Colonic mucosa (tissue), 4 donors: ENCODE data around the gene CCL14. TPM values are rescaled to one million over a fixed set of nuclear protein-coding genes. Genes with fewer than 3 reads are reported as not detected.

ENCODE experiments used
- DNase-seq: peaks from one replicate; pipeline ENCODE4 v3.0.0-alpha.2; 2020
- H3K27ac ChIP-seq: fragments of 200-600 bp; one replicate; pipeline ENCODE4 v1.8.0; 2021
- H3K27me3 ChIP-seq: fragments of 200-600 bp; one replicate; pipeline ENCODE4 v1.8.0; 2021
- H3K36me3 ChIP-seq: fragments of 200-600 bp; one replicate; pipeline ENCODE4 v1.8.0; 2021
- H3K4me1 ChIP-seq: fragments of 200-600 bp; one replicate; pipeline ENCODE4 v1.8.0; 2021; ENCODE audit warnings: mild to moderate bottlenecking
- H3K4me3 ChIP-seq: fragments of 200-600 bp; one replicate; pipeline ENCODE4 v1.8.0; 2021
- H3K9ac ChIP-seq, 2 donors: one replicate each; pipeline ENCODE4 v1.7.0; 2013; ENCODE audit warnings: control low read depth in 2 of 2, low read depth in 2 of 2, low read length in 2 of 2
- H3K9me3 ChIP-seq: fragments of 200-600 bp; one replicate; pipeline ENCODE4 v1.8.0; 2021
- CTCF ChIP-seq: fragments of 200-600 bp; IDR thresholded peaks from one replicate; pipeline ENCODE4 v1.8.0; 2022; ENCODE audit warnings: antibody characterized with exemption, mild to moderate bottlenecking
- intact Hi-C: fragments of 100-400 bp; cut with DNase I; formaldehyde crosslinking; loops from one replicate; pipeline ENCODE4 v1.14.1; 2022
- total RNA-seq, 2 donors: library from RNA; stranded (reverse); fragmentation: NEBNext Ultra II Directional in 1 of 2; extraction: Animal tissue kit (Norgen Biotek cat#: 25700) in 1 of 2; gene quantifications; one replicate each; pipeline ENCODE4 v1.2.1, GENCODE V29; 2021
- donor health status: healthy.
- donor health status: DM: no; HTN: no; CAD: no.
- donor health status: DM: no; HTN: no; CAD: no.

CCL14 gene
- total RNA-seq, 2 donors from 2014 or later: 1.3 to 2.4 TPM

- H3K36me3 ChIP-seq: no peaks in the 10 kb centered on the region
- H3K4me1 ChIP-seq: no peaks in the 10 kb centered on the region
- intact Hi-C loops: no loop called here
- H3K9ac ChIP-seq: no peak overlapping the region
- no peak overlapping the region for H3K4me3 ChIP-seq
- no peak for DNase-seq
- no peak for TF ChIP-seq CTCF
- no peak overlapping the region for H3K27ac ChIP-seq
- H3K27me3 ChIP-seq: no peaks in the 10 kb centered on the region
- no peaks in the 10 kb centered on the region for H3K9me3 ChIP-seq
These were observed 24.7 kb upstream of the CCL14 start for GRCh38 chr17:36011201-36011600.

- no peaks in the 10 kb centered on the region for H3K27me3 ChIP-seq
- peak; percentile 36 for TF ChIP-seq CTCF
- no peak overlapping the region for H3K9ac ChIP-seq
- no peak overlapping the region for H3K27ac ChIP-seq
- H3K36me3 ChIP-seq: no peaks in the 10 kb centered on the region
- H3K9me3 ChIP-seq: no peaks in the 10 kb centered on the region
- no peaks in the 10 kb centered on the region for H3K4me1 ChIP-seq
- intact Hi-C loops: no loop called here
- peak; percentile 35 for DNase-seq
- no peak overlapping the region for H3K4me3 ChIP-seq
These were observed 22.6 kb upstream of the CCL14 start for GRCh38 chr17:36008998-36009665.

- Histone ChIP-seq H3K36me3 (no peaks in the 10 kb centered on the region), H3K4me1 (no peaks in the 10 kb centered on the region), H3K27ac (peak overlapping the region; percentile 45), H3K9ac (peak overlapping the region in 1 of 2 donors; percentile 26), H3K9me3 (no peaks in the 10 kb centered on the region), H3K4me3 (no peak overlapping the region), H3K27me3 (no peaks in the 10 kb centered on the region)
- TF ChIP-seq CTCF: no peak
- intact Hi-C loops: no loop called here
- DNase-seq: peak; percentile 36
These were observed 18.1 kb upstream of the CCL14 start for GRCh38 chr17:36004594-36005108.

GRCh38 chr17:36002631-36003030 lies 16.1 kb upstream of the CCL14 start:
- peak overlapping the region; percentile 92 for H3K27ac ChIP-seq
- no peak overlapping the region for H3K9ac ChIP-seq

GRCh38 chr17:36001862-36002603 lies 15.5 kb upstream of the CCL14 start:
- DNase-seq: peak; percentile 96
- Histone ChIP-seq H3K27ac (peak overlapping the region; percentile 92), H3K27me3 (no peaks in the 10 kb centered on the region), H3K9ac (peak overlapping the region in 1 of 2 donors; percentile 72), H3K4me1 (no peaks in the 10 kb centered on the region), H3K4me3 (peak overlapping the region; percentile 25), H3K9me3 (no peaks in the 10 kb centered on the region), H3K36me3 (no peaks in the 10 kb centered on the region)
- no peak for TF ChIP-seq CTCF
- intact Hi-C loops: no loop called here

More at GRCh38 chr17:36002631-36003030, 16.1 kb upstream of the CCL14 start:
- Histone ChIP-seq H3K27me3 (no peaks in the 10 kb centered on the region), H3K4me1 (no peaks in the 10 kb centered on the region), H3K9me3 (no peaks in the 10 kb centered on the region), H3K4me3 (no peak overlapping the region), H3K36me3 (no peaks in the 10 kb centered on the region)
- no peak for DNase-seq
- intact Hi-C loops: no loop called here
- no peak for TF ChIP-seq CTCF
